GM19452 (cell line): ENCODE data around the gene DOK1.

Experiments used
- ATAC-seq: cut with Tn5 transposase; IDR thresholded peaks from one replicate; pipeline ENCODE4 v1.9.1; 2021; ENCODE audit not compliant: unreplicated experiment

Gene DOK1

DNA sequence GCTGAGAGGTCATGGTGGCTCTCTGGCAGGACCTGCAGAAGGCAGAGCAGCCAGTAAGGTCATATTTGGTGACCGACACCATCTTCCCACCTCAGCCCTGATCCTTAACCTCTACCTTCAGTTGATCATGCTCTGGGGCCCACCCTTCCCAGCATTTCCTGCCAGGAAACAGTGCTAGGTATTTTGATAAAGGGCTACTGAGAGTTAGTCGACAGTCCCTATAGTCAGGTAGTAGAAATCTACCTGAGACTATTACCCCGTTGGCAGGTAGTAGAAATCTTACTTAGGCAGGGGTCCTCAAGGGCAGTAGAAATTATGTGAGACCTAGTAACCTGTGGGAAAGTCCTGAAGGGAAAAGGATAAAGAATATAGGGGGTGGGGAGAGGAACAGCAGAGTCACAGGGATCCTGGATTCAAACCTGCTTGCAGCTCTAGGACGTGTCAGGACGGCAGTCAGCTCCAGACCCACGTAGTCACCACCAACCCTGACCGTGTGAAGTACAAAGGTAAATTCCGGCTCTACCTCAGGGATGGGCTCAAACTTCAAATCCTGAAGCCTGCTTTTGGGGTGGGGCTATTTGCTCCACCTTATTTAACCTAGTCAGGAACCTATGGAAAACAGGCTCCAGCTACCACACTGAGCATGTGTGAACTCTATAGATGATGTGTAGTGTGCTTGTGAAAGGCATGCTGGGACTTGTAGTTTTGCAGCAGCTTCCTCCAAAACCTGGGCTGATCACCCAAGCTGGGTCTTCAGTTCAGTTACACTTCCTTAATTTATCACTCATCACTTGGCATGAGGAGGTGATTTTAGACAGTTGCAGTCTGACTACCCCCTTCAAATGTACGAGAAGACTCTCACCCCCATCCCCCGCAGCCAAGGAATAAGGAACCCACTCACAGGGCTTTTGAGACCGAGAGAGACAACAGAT is 28.5 kb upstream of the DOK1 start, which contains the start of gene DQX1:
DQX1 (minus strand) TSS at position 515 of the 932 bp plus-strand sequence; CDS start at position 13, 502 bp downstream.
- ATAC-seq = no peak

DNA sequence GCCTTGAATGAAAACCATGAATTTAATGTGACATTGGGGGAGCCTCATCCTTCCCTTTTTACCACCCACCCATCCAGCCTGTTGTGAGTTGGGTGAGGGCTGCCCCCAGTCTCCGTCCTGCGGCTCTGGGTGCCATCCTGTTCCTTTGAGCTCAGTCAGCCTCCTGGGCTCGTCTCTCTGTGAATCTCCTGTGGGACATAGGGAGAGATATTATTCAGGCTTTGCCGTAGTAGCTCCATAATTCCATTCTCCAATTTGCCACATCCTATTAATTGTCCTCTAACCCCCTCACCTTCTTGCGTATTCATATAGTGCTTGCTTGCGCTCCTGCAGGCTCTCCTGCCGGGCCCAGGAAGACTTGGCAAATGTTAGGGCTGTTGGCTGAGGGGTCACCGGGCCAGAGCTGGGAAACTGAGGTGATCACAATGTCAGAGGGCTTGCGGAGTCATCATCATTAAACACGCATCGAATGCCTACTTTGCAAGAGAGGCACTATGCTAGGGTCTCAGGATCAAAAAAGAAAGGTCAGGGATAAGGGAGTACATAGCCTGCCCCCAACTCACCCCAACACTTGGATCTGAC is 27.8 kb upstream of the DOK1 start:
- no peak for ATAC-seq

DNA sequence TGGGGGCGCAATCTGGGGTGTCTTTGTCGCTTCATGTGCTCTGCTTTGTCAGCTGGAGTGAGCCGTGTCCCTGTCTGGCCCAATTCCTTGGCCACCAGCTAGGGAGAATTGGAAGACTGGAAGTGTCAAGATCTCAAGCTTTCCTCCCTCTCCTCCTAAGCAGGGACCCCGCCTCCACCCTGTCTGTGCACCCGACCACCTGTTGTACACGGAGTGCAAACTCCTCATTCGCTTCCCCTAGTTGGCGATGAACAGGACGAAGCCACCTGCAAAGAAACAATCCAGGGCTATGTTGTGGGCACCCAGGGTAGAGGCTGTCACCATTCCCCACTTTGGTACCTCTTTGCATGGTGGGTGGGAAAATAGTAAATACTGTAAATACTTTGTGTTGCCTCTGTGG is 26.8 kb upstream of the DOK1 start:
- ATAC-seq = no peak

DNA sequence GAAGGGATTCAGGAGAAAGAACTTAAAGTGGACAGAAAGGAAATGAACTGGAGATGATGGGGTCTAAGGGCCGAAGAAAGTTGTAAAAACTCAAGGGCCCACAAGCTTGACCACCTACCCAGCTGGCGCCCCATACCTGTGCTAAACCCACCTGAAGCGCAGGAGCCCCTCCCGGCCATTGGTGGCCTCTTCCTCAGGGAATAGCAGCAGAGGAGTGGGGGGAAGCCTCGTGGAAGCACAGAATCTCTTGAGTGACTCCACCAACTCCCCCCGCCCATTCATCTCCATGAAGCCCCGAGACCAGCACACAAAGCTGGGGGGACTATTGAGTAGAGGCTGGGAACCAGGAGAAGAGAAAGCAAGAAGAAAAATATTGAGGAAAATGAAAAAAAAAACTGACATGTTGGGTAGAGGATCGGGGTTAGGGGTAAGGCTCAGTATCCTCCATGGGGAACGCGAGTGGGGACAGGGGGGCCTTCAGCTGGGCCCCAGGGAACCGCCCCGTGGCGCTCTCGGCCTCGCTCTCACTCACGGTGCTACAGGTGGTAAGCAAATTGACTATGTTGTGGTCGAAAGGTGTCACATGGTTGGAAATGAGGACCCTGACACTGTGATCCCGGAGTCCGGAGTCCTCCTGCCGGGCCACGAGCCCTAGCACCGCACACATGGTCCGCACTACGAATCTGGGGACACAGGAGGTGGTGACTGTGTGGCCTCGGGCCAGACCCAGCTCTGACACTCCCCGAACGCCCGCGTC is 25.7 kb upstream of the DOK1 start:
- ATAC-seq = peak; percentile 4

DNA sequence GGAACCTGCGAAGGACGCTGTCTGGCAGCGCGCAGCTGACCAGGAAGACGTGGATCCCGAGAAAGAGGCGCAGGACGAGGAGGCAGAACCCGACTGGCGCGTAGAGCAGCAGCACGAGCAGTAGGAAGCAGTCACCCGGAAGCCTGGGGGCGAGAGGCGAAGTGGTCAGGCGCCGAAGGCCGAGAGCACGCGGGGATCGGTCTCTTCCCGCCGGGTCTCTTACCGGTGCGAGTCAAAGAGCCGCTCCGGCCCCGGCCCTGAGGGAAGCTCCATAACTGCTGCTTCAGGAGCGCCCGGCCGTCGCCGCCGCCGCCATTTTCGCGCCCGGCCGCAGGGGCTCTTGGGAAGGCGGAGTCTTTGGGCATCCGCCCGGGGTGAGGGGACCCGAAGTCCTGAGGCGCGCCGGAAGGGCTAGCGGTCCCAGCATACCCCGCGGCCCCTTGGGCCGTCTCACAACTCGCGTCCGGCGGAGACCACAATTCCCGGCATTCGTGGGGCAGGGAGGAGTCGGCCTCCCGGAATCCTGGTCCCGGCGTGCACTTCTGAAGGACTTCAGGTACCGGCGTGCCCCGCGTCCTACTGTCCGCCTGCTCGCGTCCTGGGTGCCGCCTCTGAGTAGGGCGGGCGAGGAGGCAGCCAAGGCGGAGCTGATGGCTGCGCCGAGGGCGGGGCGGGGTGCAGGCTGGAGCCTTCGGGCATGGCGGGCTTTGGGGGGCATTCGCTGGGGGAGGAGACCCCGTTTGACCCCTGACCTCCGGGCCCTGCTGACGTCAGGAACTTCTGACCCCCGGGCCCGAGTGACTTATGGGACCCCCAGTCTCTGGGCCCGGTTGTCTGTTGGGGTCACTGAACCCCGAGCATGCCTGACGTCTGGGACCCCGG is 24.9 kb upstream of the DOK1 start, which contains the start of the genes AUP1 and HTRA2:
AUP1 (minus strand) TSS at position 350 of the 882 bp plus-strand sequence; CDS start at position 273, 77 bp downstream.
HTRA2 (plus strand) TSS at position 577 of the 882 bp plus-strand sequence; CDS start at position 651, 74 bp downstream.
- peak; percentile 80 for ATAC-seq

DNA sequence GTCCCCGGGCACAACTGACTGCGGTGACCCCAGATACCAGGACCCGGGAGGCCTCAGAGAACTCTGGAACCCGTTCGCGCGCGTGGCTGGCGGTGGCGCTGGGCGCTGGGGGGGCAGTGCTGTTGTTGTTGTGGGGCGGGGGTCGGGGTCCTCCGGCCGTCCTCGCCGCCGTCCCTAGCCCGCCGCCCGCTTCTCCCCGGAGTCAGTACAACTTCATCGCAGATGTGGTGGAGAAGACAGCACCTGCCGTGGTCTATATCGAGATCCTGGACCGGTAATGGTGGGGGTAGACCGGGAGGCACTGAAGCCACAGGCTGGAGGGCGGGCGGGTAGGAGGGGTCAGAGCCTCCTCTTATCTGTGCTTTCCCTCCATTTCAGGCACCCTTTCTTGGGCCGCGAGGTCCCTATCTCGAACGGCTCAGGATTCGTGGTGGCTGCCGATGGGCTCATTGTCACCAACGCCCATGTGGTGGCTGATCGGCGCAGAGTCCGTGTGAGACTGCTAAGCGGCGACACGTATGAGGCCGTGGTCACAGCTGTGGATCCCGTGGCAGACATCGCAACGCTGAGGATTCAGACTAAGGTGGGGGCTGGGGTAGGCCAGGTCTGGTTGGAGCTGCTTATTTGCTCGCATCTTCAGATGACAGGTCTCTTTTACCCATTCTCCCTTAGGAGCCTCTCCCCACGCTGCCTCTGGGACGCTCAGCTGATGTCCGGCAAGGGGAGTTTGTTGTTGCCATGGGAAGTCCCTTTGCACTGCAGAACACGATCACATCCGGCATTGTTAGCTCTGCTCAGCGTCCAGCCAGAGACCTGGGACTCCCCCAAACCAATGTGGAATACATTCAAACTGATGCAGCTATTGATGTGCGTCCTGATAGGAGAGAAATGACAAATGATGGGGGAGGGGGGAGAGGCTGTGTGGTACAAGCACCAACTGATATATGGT is 24.0 kb upstream of the DOK1 start:
- ATAC-seq = peak; percentile 38

DNA sequence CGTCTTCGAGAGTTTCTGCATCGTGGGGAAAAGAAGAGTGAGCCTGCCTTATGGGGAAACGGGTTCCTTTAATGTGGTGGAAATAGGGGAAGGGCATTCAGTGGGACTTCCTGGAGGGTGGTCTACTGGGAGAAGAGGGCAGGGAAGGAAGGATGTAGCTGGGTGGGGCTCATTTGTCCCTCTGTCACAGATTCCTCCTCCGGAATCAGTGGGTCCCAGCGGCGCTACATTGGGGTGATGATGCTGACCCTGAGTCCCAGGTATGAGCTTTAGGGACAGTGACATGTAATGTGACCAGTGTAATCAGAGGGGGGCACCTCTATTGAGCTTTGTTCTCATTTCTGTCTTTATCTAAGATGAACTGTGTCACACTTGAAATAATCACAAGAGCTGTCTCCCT is 22.9 kb upstream of the DOK1 start:
- ATAC-seq = no peak

DNA sequence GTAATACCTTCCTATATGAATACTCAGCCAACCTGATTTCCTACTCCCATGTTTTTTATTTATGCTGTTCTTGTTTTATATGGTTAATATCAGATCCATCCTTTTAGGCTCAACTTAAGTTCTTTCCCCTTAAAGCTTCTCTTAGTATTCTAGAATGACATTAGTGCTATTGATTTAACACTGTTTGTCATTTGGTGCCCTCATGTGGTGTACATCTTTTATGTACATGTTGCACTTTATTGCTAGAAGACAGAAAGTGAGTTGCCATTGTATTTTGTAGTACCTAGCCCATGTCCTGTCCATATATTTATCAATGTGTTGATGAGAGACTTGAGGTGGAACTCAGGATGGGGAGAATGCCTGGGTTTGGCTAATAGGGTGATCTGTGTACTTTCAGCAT is 22.3 kb upstream of the DOK1 start:
- ATAC-seq = no peak

DNA sequence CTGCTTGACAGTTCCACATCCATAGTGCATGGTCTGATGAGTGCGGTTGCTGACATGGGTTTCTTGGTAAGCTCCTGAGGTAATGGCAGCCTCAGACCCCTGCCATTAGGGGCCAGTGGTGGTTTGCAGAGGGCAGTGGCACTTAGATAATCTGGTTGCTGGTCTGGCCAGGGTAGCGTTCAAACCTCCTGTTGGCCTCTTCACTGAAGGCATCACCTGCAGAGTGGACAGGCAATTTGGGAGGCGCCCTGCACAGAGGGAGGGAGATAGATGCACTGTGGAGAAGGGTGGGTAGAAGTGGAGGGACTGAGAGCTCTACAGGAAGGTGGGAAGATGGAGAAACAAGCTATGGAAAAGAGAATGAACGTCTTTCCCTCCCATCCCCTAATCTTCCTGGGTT is 21.1 kb upstream of the DOK1 start:
- ATAC-seq = no peak

DNA sequence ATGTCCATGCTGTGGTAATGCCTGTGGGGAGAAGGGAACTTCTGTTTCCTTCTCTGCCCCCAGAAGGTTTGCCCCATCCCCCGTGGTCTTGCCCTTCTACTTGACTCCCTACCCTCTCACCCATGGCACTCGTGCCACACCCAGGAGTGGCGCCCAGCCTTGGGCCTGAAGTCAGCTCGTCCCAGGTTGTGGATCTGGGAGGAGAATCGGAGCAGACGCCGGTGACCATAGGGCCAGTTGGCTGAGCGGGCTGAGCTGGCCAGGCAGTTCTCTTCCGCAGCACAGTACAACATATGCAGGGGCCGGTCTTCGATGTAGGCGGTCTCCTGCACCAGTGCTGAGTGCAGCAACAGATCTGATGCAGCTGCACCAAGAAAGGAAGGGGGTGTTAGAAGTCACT is 20.1 kb upstream of the DOK1 start:
- ATAC-seq = no peak

DNA sequence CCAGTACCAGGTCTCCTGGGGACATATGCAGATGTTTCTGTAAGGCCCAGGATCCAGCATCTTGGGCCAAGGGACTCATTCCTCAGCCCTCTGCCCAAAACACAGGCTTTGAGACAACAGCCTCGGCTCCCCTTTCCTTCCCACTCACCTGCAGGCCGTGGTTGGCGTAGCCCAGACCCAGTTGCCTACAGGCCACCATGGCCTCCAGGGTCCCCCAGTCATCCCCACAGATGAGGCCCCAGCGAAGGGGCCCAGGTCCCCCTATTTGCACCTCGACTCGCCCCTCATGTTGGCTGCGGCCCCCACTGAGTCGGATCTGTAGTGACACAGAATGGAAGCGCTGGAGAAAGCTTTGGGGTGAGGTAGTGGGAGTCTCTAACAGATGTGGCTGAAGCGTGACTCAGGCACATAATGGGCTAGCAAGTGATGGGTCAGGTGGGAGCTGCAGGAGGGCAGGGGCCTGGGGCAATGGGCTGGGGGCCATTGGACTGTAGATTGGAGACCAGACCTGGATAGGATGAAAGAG is 19.0 kb upstream of the DOK1 start:
- no peak for ATAC-seq

DNA sequence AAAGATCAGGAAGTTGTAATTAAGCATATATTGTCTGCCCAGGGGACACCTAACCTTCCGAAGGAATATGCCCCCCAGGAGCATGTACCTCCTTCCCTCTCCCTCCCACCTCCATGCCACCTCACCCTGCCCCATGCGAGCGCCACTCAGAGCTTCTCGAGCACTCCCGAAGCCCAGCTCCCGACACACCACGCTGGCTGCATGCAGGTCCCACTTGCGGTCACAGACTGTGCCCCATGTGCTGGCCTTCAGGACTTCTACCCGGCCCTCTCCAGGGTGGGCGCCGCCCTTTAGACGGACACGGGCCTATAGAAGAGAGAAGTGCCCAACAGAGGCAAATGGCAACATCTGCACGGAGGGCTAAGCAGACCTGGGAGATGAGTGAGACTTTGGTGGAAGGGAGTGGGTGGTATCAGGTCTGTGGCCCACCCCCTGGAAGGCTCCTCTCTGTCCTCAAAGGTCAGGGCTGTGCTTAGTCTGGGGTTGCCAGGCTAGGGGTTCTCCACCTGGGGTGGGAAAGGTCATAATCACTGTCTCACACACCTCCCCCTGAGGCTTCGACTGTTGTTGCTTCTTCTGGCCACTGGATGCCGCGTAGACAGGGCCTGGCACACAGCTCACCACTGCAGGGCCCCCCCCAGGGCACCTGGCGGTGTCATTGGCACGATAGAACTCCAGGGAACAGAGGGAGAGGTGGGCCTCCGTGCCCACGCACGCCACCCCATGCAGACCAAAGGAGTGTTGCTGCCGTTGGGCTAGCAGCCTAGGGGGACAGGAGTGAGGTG is 18.2 kb upstream of the DOK1 start:
- no peak for ATAC-seq

DNA sequence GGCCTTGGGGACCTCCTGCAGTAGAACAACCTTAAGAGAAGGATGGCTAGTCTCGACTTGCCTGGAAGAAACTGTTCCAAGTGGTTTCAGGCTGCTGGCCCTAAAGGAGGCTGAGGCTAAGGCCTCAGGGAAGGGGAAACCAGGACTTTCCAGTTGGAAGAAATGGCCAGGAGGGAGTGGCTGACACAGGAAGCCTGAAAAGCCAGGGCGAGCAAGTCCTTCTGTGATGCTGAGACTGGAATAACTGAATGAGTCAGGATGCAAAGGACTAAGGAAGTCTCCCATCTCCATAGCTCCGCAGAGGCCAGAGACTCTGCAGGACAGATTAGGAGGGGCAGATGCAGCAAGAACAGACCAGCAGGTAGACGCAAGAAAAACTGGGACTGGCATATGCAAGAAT is 17.4 kb upstream of the DOK1 start:
- ATAC-seq = no peak

DNA sequence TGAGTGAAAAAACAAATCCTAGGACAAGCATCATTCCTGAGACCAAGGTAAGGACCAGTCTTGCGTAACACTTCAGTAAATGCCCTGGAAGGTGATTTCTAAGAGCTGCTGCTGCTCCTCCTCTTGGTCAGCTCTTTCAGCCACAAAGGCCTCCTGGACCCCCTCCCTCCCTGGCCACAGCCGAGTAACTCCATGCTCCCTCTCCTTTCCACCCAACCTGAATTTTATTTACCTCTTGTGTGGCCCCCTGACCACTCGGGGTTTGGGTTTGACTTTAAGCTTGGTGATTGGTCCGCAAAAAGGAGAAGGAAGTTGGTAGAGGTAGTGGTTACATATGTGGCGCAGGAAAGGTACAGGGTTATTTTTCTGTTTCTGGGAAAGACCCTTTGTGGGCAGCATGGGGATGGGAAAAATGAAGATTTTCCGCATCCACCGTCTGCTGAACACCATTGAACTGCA is 15.6 kb upstream of the DOK1 start:
- ATAC-seq = no peak

DNA sequence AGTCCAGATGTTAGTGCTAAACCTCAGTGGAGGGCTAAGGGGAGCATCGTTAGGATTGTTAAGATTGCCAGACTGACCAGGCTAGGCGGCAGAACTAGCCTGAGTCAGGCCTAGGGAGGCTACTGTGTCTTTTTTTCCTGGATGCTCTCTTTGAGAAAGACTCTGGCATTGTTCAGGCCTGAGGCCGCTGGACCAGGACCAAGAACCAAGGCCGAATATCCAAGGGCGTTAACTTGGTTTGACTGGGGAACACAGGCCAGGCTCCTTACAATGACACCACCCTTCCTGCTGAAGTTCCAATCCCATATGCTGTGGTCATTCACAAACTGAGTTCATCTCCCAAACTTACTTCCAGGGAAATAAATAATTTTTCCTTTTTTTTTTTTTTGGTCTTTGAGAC is 14.2 kb upstream of the DOK1 start:
- no peak for ATAC-seq

DNA sequence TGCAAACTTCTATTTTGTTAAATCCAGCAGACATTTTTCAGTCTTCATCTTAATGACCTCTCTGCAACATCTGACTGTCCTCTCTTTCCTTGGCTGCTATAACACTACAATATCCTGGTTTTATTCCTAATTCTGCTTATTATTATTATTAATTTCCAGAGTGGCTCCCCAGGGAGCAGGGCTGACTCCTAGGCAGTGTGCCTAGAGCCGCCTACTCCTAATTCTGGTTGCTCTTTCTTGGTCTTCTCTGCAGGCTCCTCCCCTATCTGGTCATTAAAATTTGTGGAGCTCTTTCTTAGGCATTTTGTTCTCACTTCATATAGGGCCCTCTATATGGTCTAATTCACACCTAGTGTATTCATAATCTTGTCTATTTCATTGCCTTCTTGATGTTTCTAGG is 11.5 kb upstream of the DOK1 start:
- ATAC-seq = no peak

DNA sequence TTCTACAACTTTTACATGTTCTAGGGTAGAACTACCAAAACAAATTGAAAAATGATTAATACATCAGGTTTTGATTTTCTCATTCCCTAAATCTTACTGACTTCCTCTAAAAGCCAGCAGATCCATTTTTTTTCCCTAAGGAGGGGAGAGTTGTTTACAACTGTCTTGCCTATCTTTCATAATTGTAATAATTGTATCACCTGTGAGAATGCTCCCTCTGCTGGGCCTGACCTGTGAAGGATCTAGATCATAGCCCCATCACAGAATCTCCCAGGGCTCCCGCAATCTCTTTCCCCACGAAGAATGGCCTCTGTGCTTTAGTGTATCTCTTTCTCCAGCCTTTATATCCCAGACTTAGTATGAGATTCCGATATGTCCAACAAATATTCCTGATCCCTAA is 9.9 kb upstream of the DOK1 start:
- no peak for ATAC-seq

DNA sequence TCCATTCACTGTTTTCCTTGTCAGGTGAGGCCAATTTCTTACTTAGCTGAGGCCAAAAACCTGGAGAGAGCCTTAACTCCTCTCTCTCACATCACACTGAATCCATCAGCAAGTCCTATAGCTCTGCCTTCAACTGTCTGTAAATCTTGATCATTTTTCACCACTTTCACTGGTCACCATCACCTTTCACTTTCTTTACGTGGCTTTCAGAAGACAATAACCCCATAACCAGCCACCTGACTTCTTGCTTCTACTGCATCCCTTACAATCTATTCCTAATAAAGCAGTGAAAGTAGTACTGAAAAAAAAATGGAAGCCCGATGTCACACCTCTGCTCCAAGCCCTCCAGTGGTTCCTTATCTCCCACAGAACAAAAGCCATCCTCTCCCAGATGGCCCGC is 8.5 kb upstream of the DOK1 start:
- ATAC-seq = no peak
